ENCODE data around the gene NCCRP1.

DNA sequence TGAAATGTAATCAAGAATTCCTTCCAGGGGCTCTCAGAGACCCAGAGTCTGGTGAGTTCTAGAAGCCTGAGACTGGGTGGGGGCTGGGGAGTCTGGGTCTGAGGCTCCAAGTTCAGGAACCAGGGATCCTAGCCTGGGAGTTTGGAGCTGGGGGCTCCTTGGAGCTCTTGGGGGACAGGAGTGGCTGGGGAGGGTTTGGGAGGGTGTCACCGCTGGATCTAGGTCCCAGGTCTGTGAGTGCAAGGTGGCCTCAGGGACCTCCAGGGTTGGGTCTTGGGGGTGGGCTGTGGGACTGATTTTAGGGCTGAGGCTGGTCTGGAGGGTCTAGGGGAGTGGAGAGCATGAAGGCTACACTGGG lies 6.2 kb downstream of the NCCRP1 start:
- TF ChIP-seq, protein P1, sequence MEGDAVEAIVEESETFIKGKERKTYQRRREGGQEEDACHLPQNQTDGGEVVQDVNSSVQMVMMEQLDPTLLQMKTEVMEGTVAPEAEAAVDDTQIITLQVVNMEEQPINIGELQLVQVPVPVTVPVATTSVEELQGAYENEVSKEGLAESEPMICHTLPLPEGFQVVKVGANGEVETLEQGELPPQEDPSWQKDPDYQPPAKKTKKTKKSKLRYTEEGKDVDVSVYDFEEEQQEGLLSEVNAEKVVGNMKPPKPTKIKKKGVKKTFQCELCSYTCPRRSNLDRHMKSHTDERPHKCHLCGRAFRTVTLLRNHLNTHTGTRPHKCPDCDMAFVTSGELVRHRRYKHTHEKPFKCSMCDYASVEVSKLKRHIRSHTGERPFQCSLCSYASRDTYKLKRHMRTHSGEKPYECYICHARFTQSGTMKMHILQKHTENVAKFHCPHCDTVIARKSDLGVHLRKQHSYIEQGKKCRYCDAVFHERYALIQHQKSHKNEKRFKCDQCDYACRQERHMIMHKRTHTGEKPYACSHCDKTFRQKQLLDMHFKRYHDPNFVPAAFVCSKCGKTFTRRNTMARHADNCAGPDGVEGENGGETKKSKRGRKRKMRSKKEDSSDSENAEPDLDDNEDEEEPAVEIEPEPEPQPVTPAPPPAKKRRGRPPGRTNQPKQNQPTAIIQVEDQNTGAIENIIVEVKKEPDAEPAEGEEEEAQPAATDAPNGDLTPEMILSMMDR (IDR thresholded peaks at IDR 0.05) = no peak
- TF ChIP-seq POLR2AphosphoS5 (IDR thresholded peaks at IDR 0.05; ENCODE audit: low read depth, low read length) (no peak), TCF7L2 (IDR thresholded peaks at IDR 0.05; ENCODE audit: low read depth, low read length) (no peak), SIN3A (IDR thresholded peaks at IDR 0.05; ENCODE audit: borderline replicate concordance, insufficient read depth, low read depth, low read length) (no peak)
- TF ChIP-seq, protein P2, sequence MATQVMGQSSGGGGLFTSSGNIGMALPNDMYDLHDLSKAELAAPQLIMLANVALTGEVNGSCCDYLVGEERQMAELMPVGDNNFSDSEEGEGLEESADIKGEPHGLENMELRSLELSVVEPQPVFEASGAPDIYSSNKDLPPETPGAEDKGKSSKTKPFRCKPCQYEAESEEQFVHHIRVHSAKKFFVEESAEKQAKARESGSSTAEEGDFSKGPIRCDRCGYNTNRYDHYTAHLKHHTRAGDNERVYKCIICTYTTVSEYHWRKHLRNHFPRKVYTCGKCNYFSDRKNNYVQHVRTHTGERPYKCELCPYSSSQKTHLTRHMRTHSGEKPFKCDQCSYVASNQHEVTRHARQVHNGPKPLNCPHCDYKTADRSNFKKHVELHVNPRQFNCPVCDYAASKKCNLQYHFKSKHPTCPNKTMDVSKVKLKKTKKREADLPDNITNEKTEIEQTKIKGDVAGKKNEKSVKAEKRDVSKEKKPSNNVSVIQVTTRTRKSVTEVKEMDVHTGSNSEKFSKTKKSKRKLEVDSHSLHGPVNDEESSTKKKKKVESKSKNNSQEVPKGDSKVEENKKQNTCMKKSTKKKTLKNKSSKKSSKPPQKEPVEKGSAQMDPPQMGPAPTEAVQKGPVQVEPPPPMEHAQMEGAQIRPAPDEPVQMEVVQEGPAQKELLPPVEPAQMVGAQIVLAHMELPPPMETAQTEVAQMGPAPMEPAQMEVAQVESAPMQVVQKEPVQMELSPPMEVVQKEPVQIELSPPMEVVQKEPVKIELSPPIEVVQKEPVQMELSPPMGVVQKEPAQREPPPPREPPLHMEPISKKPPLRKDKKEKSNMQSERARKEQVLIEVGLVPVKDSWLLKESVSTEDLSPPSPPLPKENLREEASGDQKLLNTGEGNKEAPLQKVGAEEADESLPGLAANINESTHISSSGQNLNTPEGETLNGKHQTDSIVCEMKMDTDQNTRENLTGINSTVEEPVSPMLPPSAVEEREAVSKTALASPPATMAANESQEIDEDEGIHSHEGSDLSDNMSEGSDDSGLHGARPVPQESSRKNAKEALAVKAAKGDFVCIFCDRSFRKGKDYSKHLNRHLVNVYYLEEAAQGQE (IDR thresholded peaks at IDR 0.05; ENCODE audit: insufficient read depth in 1 of 2, low read depth in 2 of 2, low read length in 1 of 2) = no peak

All from Panc1 (cell line).